GM12874 (cell line): ENCODE data around the gene FXYD7.

ENCODE experiments used
- CTCF ChIP-seq: IDR thresholded peaks from 2 replicates; pipeline ENCODE4 v1.5.1; 2011; ENCODE audit warnings: low read depth, mild to moderate bottlenecking, control low read depth, low read length, moderate library complexity; ENCODE audit not compliant: insufficient read depth

The FXYD7 gene

GRCh38 chr19:35179830-35180229 is 36.8 kb downstream of the FXYD7 start:
- TF ChIP-seq CTCF: no peak

- TF ChIP-seq CTCF: no peak
These were observed 38.3 kb downstream of the FXYD7 start for GRCh38 chr19:35181387-35181786.

GRCh38 chr19:35184267-35184666 is 41.2 kb downstream of the FXYD7 start:
- TF ChIP-seq CTCF: no peak

- no peak for TF ChIP-seq CTCF
These were observed 41.8 kb downstream of the FXYD7 start for GRCh38 chr19:35184884-35185283.

- TF ChIP-seq CTCF: no peak
These were observed 51.2 kb downstream of the FXYD7 start for GRCh38 chr19:35194012-35194984.

GRCh38 chr19:35195830-35196229 is 52.8 kb downstream of the FXYD7 start:
- no peak for TF ChIP-seq CTCF

- TF ChIP-seq CTCF: no peak
These were observed 56.4 kb downstream of the FXYD7 start for GRCh38 chr19:35199481-35199880.
